ENCODE measurements around the gene AXIN1.
"Not testable (repeated sequence)": the region's sequence is repeated elsewhere in the genome, so short reads cannot be mapped to it uniquely, and the experiment has no call there.

AXIN1 gene

DNA sequence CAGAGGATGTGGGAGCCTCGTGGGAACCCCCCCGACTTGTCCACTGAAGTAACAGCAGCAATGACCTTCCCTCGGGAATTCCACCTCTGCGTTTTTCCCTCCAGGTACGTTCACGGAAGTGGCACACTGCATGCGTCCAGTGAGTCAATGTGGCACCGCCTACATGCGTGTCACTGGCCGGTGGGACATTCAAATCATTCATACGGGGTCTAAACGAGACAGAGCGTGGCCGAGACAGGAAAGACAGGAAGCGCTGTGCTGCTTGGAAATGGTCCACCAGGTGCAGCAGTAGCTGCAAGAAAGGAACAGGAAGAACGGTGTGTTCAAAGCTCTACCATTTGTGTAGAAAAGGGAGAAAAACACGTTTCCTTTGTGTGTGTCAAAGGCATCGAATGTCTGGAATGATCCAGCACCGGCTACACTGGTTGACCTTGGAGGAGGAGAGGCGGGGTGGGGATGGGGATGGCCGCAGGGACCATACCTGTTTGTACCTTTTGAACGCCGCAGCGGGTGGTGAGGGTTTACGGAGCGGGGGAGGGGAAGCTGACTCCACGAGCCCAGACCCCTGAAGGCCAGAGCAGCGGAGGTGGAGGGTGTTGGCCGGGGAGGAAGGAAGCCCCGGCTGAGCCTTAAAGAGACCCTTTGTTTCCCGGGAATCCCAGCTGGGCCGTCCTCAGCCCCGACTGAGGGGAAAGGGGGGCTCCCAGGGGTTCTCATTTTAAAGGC is 31.0 kb upstream of the AXIN1 start:
- in situ Hi-C loops (cut with MboI; ENCODE audit: low pct_unique_long_range_greater_than_20kb, low sequenced_read_pairs): no loop called here
- no peak for DNase-seq

DNA sequence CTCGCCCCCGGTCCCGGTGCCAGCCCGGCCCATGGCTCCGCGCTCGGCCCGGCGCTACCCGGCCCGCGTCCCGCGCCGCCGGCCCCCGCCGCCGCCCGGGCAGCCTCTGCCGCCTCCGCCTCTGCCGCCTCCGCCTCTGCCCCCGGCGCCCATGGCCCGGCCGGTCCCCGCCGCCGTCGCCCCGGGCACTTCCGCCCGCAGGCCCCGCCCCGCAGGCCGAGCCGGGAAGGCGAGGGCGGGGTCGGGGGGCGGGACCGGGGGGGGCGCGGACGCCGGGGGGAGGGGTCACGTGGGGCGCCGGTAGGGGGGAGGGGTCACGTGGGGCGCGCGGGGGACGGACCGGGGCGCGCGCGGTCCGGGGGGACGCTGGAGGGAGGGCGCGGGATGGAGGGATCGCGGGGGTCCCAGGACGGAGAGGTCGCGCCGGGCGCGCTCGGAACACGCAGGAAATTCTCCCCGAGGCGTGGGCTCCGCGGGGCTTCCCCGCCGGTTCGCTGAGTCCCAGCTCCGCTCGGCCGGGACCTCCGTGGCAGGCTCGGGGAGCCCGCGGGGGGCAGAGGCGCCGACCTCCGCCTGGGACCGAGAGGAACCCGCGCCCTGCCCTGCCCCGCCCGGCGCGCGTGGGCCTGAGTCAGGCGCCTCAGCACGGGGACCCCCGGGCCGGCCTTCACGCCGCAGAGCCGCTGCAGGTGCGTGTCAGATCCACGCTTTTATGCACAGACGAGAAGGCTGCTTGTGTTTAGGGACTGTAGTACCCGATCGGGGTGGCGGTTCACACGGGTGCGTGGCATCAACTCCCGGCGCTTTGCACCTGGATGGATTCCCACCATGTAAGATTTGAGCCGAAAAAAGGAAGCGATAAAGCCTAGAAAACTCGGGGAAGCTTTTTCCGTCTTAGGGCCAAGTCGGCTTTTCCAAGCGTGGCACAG is 29.5 kb upstream of the AXIN1 start, which contains the start of gene PGAP6:
PGAP6 (minus strand) TSS at position 190 of the 929 bp plus-strand sequence; CDS start at position 33, 157 bp downstream.
- no peak for DNase-seq
- in situ Hi-C loops (cut with MboI; ENCODE audit: low pct_unique_long_range_greater_than_20kb, low sequenced_read_pairs): no loop called here

DNA sequence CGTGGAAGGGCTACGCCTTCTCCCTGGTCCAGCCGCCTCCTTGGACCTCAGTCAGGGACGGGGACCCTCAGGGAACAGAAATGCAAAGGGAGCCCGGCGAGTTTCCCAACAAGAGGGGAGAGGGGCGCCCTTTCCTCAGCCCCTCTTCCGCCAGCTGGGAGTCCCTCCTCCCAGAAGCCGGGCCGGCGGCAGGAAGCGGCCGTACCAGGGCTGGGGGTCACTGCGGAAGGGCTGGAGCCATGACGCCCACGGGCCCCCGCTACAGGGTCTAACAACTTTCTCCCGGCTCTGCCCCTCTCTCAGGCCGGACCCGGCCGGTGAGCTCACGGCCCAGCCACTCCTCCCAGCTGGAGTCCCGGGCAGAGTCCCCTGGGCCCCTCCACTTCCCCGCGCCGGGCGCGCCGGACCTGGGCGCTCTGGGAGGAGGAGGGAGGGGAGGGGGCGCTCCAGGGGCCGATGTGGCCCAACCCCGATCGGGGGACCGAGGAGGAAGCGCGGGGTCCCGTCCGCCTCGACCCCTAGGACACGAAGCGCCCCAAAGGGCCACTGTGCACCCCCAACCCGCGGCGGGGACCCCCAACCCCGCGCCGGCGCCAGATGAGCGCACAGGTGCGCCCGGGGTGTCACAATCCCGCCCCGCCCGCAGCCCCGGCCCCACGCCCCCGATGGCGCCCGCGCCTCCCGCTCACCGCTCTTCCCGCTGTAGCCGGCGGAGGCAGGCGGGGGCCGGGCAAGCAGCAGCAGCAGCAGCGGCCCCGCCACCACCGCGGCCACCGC is 28.7 kb upstream of the AXIN1 start:
- in situ Hi-C loops (cut with MboI; ENCODE audit: low pct_unique_long_range_greater_than_20kb, low sequenced_read_pairs): no loop called here
- no peak for DNase-seq

DNA sequence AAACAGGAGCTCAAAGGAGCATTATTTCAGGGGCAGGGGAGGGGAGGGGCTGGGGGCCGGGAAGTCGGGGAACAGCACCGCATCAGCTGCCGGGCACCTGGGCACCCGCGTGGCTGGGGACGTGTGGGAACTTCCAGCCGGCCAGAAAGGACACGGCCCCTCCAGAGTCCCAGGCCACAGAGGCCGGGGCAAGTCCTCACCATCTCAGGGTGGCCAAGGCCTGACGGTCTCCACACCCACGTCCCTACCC is 28.2 kb upstream of the AXIN1 start:
- DNase-seq: no peak
- in situ Hi-C loops (cut with MboI; ENCODE audit: low pct_unique_long_range_greater_than_20kb, low sequenced_read_pairs): no loop called here

DNA sequence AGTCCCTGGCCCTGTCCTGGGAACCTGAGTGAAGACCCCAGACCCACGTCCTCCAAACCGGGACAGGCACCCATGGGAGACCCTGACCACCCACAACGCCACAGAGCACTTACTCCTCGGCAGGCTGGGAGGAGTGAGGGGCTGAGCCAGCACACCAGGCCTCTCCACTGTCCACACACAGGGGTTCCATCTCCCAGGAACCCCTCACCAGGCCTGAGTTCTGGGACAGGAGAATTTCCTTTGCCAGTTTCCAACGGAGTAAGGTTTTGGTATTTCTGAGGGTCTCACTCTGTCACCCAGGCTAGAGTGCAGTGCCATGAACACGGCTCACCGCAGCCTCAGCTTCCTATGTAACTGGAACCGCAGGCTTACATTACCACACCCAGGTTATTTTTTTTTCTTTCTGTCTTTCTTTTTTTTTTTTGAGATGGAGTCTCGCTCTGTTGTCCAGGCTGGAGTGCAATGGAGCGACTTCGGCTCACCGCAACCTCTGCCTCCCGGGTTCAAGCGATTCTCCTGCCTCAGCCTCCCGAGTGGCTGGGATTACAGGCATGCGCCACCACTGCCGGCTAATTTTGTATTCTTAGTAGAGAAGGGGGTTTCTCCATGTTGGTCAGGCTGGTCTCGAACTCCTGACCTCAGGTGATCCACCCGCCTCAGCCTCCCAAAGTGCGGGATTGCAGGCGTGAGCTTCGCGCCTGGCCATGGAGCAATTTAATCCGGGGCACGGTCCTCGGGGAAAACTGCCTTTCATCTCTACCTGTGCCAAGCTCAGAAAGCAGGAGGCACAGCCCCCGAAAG is 27.6 kb upstream of the AXIN1 start:
- DNase-seq: no peak
- in situ Hi-C loops (cut with MboI; ENCODE audit: low pct_unique_long_range_greater_than_20kb, low sequenced_read_pairs): no loop called here

DNA sequence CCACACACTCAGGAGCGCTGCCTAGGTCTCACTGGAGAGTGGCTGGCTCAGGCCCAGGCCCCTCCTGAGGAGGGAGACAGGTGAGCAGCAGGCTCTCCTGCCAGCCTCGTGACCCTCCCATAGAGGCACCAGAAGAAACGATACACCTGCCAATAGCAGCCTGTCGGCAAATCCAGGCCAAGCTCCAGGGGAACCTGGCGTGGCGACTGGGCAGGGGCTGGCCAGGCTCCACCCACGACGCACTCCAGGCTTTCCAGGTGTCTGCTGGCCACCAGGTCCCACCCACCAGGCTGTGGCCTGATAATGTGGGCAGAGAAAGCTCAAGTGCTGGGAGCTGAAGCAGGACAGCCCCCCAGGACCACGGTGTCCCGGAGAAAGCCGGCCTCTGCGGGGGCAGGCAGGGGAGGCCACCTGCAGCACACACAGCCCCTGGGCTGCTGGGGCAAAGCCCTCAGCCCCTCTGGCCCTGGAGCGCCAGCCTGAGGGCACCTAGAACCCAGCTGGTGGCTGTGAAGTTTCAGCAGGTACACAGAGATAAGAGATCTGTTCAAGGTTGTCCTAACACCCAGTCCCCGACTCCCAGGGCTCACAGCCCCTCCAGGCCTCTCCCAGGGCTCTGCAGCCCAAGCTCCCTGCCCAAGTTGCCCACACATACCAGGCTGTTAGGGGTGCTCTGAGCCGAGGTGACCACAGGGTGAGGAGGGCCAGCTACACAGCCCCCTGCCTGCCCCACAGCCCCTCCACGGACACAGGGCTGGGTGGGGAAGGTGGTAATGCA is 26.8 kb upstream of the AXIN1 start:
- in situ Hi-C loops (cut with MboI; ENCODE audit: low pct_unique_long_range_greater_than_20kb, low sequenced_read_pairs): no loop called here
- no peak for DNase-seq

DNA sequence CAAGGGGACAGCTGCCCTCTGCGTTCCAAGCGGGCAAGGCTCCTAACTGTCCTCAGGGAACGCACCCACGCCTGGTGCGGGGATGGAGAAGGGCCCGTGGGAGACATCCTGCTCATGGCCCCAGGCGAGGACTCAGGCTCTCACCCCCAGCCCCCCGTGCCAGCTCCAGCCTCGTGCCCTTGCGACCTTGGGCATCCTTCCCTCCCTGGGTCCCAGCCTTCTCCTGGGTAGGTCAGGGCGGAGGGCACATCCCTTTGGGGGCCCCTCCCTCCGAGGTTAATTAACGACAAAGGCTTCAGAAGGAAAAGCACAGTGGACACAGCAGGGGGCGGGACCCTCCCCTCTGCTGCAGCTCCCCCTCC is 26.3 kb upstream of the AXIN1 start:
- in situ Hi-C loops (cut with MboI; ENCODE audit: low pct_unique_long_range_greater_than_20kb, low sequenced_read_pairs): no loop called here

DNA sequence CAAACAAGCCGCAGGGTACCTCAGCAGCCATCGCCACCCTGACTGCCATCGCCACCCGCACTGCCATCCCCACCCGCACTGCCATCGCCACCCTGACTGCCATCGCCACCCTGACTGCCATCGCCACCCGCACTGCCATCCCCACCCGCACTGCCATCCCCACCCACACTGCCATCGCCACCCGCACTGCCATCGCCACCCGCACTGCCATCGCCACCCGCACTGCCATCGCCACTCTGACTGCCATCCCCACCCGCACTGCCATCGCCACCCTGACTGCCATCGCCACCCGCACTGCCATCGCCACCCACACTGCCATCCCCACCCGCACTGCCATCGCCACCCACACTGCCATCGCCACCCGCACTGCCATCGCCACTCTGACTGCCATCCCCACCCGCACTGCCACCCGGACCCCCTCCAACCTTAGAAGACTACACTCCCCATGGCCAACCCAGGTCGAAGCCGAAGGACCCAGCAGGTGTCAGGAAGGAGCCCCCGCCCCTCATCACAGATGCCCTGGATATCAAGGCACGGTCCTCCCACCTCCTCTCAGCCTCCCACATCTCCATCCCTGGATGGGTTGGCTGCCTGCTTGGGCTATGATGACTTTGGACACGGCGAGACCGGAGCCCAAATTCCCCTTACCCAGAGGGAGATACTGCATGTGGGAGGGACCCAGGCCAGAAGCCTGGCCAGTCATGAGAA is 25.7 kb upstream of the AXIN1 start:
- DNase-seq; in situ Hi-C loops (cut with MboI; ENCODE audit: low pct_unique_long_range_greater_than_20kb, low sequenced_read_pairs): not testable (repeated sequence)

More for the DNA sequence above, 26.3 kb upstream of the AXIN1 start:
- DNase-seq: no peak

DNA sequence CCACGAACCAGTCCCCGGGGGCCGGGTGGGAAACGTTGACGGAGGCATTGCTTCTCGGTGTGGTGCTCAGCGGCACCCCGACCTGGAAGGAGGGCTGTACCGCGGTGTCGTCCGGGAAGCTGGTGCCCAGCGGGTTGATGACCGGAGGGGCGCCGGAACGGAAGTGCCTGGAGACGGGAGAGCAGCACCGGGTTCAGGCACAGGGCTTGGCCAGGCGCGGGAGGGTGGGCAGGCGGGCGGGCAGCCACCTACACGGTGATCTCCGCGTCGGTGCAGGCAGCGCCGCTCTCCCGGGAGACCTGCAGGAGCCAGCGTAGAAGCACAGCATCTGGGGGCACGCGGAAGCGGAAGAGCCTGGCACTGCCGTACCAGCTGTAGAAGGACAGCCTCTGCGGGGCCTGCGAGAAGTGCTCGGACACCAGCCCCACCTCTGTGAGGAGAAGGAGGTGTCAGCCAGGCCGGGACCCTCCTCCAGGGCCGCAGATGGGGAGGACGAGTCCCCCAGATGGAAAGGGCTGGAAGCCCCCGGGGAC is 25.0 kb upstream of the AXIN1 start:
- in situ Hi-C loops (cut with MboI; ENCODE audit: low pct_unique_long_range_greater_than_20kb, low sequenced_read_pairs): no loop called here
- no peak for DNase-seq

DNA sequence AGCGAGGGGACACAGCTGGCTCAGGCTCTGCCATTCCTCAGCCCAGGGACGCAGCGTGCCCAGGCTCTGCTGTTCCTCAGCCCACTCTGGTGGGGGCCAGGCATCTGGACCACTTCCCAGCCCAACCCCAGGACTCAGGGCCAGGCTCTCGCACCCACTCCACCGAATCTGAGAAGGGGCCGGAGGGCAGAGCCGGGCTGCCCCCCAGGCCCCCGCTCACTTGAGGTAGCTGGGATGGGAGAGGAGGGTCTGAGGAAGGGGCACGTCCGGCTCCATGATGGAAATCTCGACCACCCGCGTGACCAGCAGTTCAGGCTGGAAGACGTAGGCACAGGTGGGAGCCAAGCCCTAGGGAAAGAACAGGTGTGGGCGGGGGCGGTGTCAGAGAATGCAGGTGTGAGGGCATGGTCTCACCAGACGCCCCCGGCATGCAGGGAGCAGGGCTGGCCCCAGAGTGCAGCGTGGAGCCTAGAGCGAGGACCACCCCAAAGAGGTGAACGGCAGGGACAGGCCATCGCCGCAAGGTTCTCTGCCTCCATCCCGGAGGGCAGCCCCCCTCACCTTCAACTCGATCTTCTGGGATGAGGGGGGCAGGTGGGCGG is 24.4 kb upstream of the AXIN1 start:
- DNase-seq: no peak
- in situ Hi-C loops (cut with MboI; ENCODE audit: low pct_unique_long_range_greater_than_20kb, low sequenced_read_pairs): no loop called here

DNA sequence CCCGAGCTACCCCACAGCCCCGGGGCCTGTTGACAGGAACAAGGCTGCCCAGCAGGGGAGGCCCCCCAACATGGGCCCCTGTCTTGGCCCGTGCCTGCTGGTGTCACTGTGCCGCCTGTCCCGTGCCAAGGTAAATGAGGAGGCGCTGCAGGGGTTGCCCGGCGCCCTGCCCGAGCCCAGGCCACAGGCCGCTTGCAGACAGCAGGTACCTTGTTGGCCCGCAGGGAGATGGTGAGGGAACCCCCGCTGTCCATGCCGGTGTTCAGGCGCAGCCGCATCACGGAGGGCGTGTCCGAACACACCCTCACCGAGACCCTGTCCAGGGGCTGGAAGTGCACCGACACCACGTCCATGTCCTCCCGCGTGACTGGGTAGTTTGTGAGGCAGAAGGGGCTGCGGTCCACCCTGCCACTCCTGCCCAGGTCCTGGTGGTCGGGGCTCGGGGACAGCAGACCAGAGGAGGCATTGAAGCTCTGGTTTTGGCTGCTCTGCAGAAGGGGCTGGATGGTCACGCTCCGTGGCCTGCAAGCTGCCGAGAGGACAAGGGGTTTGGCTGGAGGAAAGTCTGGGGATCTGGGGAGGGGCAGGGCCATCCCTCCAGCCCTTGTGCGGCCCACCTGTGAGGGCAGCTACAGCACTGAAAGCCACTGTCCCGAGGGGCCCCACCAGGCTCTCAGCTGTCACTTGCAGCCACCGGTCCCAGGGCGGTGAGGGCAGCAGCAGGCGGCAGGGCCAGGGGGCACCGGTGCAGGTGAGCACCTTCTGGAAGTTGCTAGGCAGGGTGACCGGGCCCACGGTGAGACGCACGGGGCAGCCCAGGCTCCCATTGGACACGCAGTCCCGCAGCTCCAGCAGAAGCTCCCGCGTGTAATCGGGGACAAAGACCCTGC is 23.6 kb upstream of the AXIN1 start:
- in situ Hi-C loops (cut with MboI; ENCODE audit: low pct_unique_long_range_greater_than_20kb, low sequenced_read_pairs): no loop called here
- DNase-seq: no peak

DNA sequence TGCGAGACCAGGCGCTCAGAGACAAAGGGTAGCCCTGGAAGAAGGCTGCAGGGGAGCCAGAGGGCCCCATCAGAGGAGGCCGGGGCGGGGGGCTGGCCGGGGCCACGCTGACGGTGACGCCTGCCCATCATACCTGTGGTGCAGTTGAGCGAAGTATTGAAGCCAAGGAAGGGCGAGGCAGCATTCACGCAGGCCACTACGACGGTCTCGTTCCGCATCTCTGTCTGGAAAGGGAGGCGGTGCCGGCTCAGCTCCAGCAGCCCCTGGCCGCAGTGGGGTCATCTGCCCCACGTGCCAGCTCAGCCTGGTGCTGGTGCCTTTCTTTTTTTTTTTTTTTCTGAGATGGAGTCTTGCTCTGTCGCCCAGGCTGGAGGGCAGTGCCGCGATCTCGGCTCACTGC is 22.7 kb upstream of the AXIN1 start:
- in situ Hi-C loops (cut with MboI; ENCODE audit: low pct_unique_long_range_greater_than_20kb, low sequenced_read_pairs): no loop called here
- DNase-seq: no peak

DNA sequence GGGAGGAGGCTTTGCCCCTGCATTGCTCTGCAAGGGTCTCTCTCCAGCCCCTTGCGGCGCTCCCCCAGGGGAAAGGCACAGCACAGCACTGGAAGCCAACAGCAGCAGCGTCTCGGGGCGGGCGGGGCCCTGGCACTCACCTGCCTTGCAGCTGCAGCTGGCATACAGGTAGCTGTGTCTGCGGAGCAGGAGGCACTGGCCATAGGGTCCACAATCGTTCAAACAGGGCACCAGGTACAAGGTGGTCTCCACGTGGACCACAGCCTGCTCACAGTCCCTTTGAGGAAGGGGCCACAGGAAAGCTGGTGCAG is 22.0 kb upstream of the AXIN1 start:
- in situ Hi-C loops (cut with MboI; ENCODE audit: low pct_unique_long_range_greater_than_20kb, low sequenced_read_pairs): no loop called here

DNA sequence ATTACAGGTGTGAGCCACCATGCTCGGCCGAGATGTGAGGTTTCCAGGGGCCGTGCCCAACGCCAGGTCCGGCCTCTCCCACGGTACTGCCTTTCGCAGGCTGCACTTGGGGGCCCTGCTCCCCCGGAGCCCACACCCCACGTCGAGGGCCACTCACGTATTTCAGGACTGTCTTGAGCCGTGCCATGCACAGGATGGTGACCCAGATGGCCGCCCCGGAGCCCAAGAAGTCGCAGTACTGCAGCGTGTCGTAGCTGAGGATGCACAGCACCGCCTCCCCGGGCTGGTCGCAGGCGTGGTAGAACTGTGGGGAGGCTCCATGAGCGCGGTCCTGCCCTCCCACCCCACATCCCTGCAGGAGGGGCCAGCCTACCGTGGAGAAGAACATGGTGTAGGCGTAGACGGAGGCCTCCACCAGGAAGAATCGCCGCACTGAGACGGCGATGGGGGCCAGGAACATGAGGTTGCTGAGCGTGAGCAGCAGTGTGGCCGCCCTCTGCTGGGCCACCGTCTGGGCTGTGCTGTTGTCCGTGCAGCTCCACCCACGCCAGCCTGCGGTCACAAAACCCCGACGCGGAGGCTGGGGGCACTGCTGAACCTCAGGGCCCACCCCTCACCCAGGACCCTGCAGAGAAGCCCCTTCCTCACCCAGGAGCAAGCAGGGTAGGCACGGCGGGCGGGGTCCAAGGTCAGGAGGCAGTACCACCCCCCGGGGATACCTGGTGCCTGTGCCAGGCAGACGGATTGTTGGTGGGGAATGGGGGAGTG is 21.5 kb upstream of the AXIN1 start:
- in situ Hi-C loops (cut with MboI; ENCODE audit: low pct_unique_long_range_greater_than_20kb, low sequenced_read_pairs): no loop called here
- DNase-seq: no peak

More for the DNA sequence above, 22.0 kb upstream of the AXIN1 start:
- no peak for DNase-seq

DNA sequence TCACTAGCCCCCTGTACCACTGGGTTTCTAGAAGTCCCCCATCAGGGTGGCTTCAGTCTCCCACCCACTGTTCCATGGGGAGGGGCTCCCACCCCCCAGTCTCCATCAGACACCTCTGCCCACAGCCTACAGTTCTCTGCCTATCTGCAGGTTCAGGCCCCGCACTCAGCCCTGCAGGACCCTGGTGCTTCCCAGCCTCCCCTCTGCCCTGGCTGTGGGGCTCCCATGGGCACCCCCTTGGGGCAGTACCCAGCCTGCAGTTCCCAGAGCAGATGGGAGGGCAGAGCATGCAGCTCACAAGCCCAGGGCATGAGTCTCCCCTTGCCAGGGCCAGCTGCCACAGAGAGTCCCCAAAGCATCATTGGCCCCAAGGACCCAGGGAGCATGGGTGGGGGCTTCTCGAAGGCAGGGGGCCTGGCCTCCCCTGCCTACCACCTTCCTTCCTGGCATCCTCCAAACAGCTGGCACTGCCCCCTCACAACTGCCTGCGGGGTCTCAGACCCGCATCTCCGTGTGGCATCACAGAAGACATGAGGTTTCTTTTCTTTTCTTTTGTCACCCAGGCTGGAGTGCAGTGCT is 20.6 kb upstream of the AXIN1 start:
- DNase-seq: no peak
- in situ Hi-C loops (cut with MboI; ENCODE audit: low pct_unique_long_range_greater_than_20kb, low sequenced_read_pairs): no loop called here

Measured in KBM-7 (cell line).